GM18502 (cell line): ENCODE results near the gene C1GALT1.

Source experiments
- ATAC-seq: cut with Tn5 transposase; IDR thresholded peaks from one replicate; pipeline ENCODE4 v1.9.1; 2021; ENCODE audit warnings: mild to moderate bottlenecking; ENCODE audit not compliant: unreplicated experiment, poor library complexity

The C1GALT1 gene

GRCh38 chr7:7165372-7165771, 17.0 kb upstream of the C1GALT1 start:
- ATAC-seq: no peak

- ATAC-seq: no peak
These were observed 16.0 kb upstream of the C1GALT1 start for GRCh38 chr7:7166318-7166717.

GRCh38 chr7:7169296-7169695, 13.0 kb upstream of the C1GALT1 start:
- no peak for ATAC-seq

GRCh38 chr7:7173956-7174632, 8.2 kb upstream of the C1GALT1 start:
- ATAC-seq: no peak

GRCh38 chr7:7175075-7175695, 7.2 kb upstream of the C1GALT1 start:
- no peak for ATAC-seq

GRCh38 chr7:7176406-7177043, 5.8 kb upstream of the C1GALT1 start:
- ATAC-seq: no peak

GRCh38 chr7:7177044-7177517, 5.3 kb upstream of the C1GALT1 start:
- no peak for ATAC-seq

- no peak for ATAC-seq
These were observed 4.3 kb upstream of the C1GALT1 start for GRCh38 chr7:7178081-7178480.

- no peak for ATAC-seq
These were observed 3.4 kb upstream of the C1GALT1 start for GRCh38 chr7:7178906-7179305.

GRCh38 chr7:7180725-7181449, 1.5 kb upstream of the C1GALT1 start:
- no peak for ATAC-seq

GRCh38 chr7:7181519-7182155, 707 bp upstream of the C1GALT1 start:
- ATAC-seq: peak; percentile 47

- ATAC-seq: peak; percentile 29
These were observed 905 bp downstream of the C1GALT1 start for GRCh38 chr7:7183061-7183837.

GRCh38 chr7:7183838-7184463, 1.6 kb downstream of the C1GALT1 start:
- no peak for ATAC-seq

- no peak for ATAC-seq
These were observed 3.1 kb downstream of the C1GALT1 start for GRCh38 chr7:7185371-7185989.

GRCh38 chr7:7188091-7188490, 5.7 kb downstream of the C1GALT1 start:
- ATAC-seq: no peak

GRCh38 chr7:7188742-7189141, 6.4 kb downstream of the C1GALT1 start:
- ATAC-seq: no peak

GRCh38 chr7:7190142-7190541, 7.8 kb downstream of the C1GALT1 start:
- ATAC-seq: no peak

GRCh38 chr7:7191137-7191536, 8.8 kb downstream of the C1GALT1 start:
- no peak for ATAC-seq
